T-cell (primary cell): Measurements from ENCODE around the gene CRABP2. TPM values are rescaled to one million over a fixed set of nuclear protein-coding genes. Genes with fewer than 3 reads are reported as not detected.

Source experiments
- ATAC-seq, 4 experiments: fragments of 200-7000 bp in 3 of 4; fragments of 150-1000 bp in 1 of 4; cut with Tn5 transposase; replicated peaks in 1 of 4; 1 replicate in 3 of 4; 2 replicates in 1 of 4; pipeline ENCODE4 v1.10.0; 2021; ENCODE audit warnings: moderate library complexity in 3 of 4, mild to moderate bottlenecking in 2 of 4, moderate number of reproducible peaks in 1 of 4
- CTCF ChIA-PET, 2 donors: fragments of 300-600 bp; sonication (Branson Sonifier 250); formaldehyde crosslinking; loops; one replicate each; lab custom pipeline; 2022; ENCODE audit warnings: antibody characterized with exemption in 2 of 2; lab: Charles Lee
- POLR2A ChIA-PET, 2 donors: fragments of 300-600 bp; sonication (Branson Sonifier 250); formaldehyde crosslinking; loops; one replicate each; lab custom pipeline; 2022; ENCODE audit warnings: antibody characterized with exemption in 2 of 2; lab: Charles Lee
- DNase-seq, 35 experiments: peaks; one replicate each; pipeline versions ENCODE4 v3.0.0 to v3.0.0-alpha.2; 2013 to 2023
- H3K27ac ChIP-seq: one replicate; pipeline ENCODE4 v1.5.1; 2013; ENCODE audit warnings: low read length
- H3K27me3 ChIP-seq, 2 experiments: replicated peaks in 1 of 2; 1 replicate in 1 of 2; 2 replicates in 1 of 2; pipeline versions ENCODE4 v1.6.1 to v1.7.0; 2013; ENCODE audit warnings: low read length in 1 of 2, mixed read lengths in 1 of 2; ENCODE audit not compliant: control insufficient read depth in 2 of 2, insufficient read depth in 2 of 2; ENCODE audit errors: extremely low read depth in 1 of 2
- H3K36me3 ChIP-seq, 2 donors: 1 replicate in 1 of 2; 2 replicates in 1 of 2; pipeline versions ENCODE4 v1.6.1 to v1.7.0; 2013; ENCODE audit warnings: low read length in 1 of 2; ENCODE audit not compliant: control insufficient read depth in 2 of 2, insufficient read depth in 1 of 2; ENCODE audit errors: extremely low read depth in 1 of 2
- H3K4me1 ChIP-seq, 2 experiments: 1 replicate in 1 of 2; 2 replicates in 1 of 2; pipeline versions ENCODE4 v1.6.1 to v1.7.0; 2013; ENCODE audit warnings: low read length in 2 of 2, mixed read lengths in 1 of 2; ENCODE audit not compliant: insufficient read depth in 2 of 2, control insufficient read depth in 1 of 2; ENCODE audit errors: extremely low read depth in 1 of 2
- H3K4me3 ChIP-seq, 2 donors: 1 replicate in 1 of 2; 2 replicates in 1 of 2; pipeline versions ENCODE4 v1.5.1 to v1.7.0; 2013; ENCODE audit warnings: mild to moderate bottlenecking in 2 of 2, low read length in 1 of 2, moderate library complexity in 1 of 2; ENCODE audit not compliant: control insufficient read depth in 1 of 2; ENCODE audit errors: extremely low read depth in 1 of 2
- H3K9me3 ChIP-seq: 2 replicates; pipeline ENCODE4 v1.7.0; 2013
- H3K27ac Mint-ChIP-seq, 2 donors: one replicate each; pipeline ENCODE4 v1.8.0; 2020 to 2021; ENCODE audit warnings: mild to moderate bottlenecking in 2 of 2, mixed read lengths in 2 of 2
- H3K27me3 Mint-ChIP-seq, 2 donors: one replicate each; pipeline ENCODE4 v1.8.0; 2021 to 2022; ENCODE audit warnings: mixed read lengths in 2 of 2
- H3K36me3 Mint-ChIP-seq: one replicate; pipeline ENCODE4 v1.8.0; 2021; ENCODE audit warnings: mixed read lengths
- H3K4me1 Mint-ChIP-seq, 3 donors: one replicate each; pipeline ENCODE4 v1.8.0; 2020 to 2022; ENCODE audit warnings: mixed read lengths in 3 of 3, mild to moderate bottlenecking in 1 of 3
- H3K4me3 Mint-ChIP-seq, 3 donors: one replicate each; pipeline ENCODE4 v1.8.0; 2020 to 2022; ENCODE audit warnings: mild to moderate bottlenecking in 3 of 3, mixed read lengths in 3 of 3, moderate library complexity in 3 of 3
- H3K9me3 Mint-ChIP-seq, 3 donors: one replicate each; pipeline ENCODE4 v1.8.0; 2020 to 2022; ENCODE audit warnings: mixed read lengths in 3 of 3
- WGBS: methylation state at CpG from one replicate; pipeline ENCODE4 v1.1.5; 2013; ENCODE audit warnings: missing lambda C conversion rate; ENCODE audit not compliant: insufficient coverage; 5-methylcytosine and 5-hydroxymethylcytosine counted together
- total RNA-seq, 35 experiments: library from RNA in 6 of 35; stranded (reverse) in 6 of 35; fragments of 120-200 nt in 1 of 35; gene quantifications; one replicate each; pipeline versions ENCODE4 v1.2.1 to v1.2.4 and lab custom pipeline; 2013 to 2026

The CRABP2 gene
- total RNA-seq, 5 donors from 2014 or later (not counting 1 experiment from before 2014, with no cell fraction given), result 0.76 to 3.6 (median 1.6) TPM

DNA sequence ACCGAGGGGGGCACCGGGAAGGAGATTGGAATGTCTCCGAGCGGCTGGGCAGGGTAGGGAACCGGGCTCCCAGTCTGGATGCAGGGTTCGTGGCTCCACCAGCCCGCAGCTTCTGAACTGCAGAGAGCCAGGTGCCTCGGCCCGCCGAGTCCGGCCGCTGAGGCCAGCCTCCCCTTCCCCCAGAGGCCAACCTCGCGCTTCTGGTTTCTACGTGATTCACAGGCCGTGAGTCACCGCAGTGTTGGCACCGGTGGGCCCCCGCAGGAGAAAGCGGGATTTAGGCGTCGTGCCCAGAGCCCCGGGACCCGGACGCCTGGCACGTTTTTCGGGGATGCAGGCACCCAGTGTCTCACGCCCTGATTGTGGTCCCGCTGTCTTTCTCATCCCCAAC lies 458 bp downstream of the CRABP2 start:
- H3K4me3 Mint-ChIP-seq, result peak overlapping the region; percentile 67 to 91 (median 83)
- H3K36me3 Mint-ChIP-seq, result peaks cover under 1% of the 10 kb centered on the region
- DNase-seq (peak in 3 of 35 experiments; percentile 10 to 32 (median 22)), ATAC-seq (no peak)
- Histone ChIP-seq H3K36me3 (no peaks in the 10 kb centered on the region), H3K4me1 (peaks cover 16 to 42% of the 10 kb centered on the region in 2 experiments), H3K27ac (no peak overlapping the region), H3K9me3 (no peaks in the 10 kb centered on the region), H3K4me3 (peak overlapping the region; percentile 35 to 61), H3K27me3 (peaks cover 7 to 59% of the 10 kb centered on the region in 2 experiments)
- peaks cover 21 to 32% (median 30%) of the 10 kb centered on the region in 3 donors for H3K4me1 Mint-ChIP-seq
- WGBS, result 9% methylated on average over 28 of the region's 29 CpGs
- POLR2A ChIA-PET, result no interaction called here
- CTCF ChIA-PET, result interaction anchor here (1.5 to 2.6 kb wide), 3 partner anchors 15 to 155 kb away, joined by 3 to 22 read pairs (median 11); no protein-coding TSS in a partner anchor
- H3K9me3 Mint-ChIP-seq, result no peaks in the 10 kb centered on the region
- no peak overlapping the region for H3K27ac Mint-ChIP-seq
- peaks cover 7 to 32% of the 10 kb centered on the region in 2 donors for H3K27me3 Mint-ChIP-seq

DNA sequence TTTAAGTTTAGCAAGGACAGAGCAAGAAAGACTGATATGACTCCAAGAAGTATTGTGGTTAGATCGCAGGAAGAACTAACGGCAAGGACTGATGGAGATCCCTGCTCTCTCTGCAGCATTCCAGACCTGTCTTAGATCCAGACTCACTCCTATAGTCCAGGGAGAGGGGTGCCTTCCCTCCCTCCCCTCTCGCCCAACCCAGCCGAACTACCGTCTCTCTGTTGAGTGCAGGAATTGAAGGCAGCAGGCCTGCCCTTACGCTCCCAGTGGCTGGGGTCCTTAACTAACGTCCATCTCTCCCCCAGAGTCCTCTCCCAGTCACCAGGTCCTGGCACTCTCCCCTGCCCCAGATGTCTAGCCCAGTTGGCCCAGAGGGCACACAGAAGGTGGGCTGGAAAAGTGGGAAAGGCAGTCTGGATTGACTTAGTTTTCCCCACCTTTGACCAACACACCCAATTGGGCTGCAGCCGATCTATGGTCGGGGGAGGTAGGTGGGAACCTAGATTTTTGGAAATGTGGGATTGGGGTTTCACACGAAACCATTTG lies 1.1 kb downstream of the CRABP2 start:
- no peaks in the 10 kb centered on the region for H3K9me3 ChIP-seq
- Mint-ChIP-seq H3K27ac (peak overlapping the region in 1 of 2 donors; percentile 27), H3K9me3 (no peaks in the 10 kb centered on the region), H3K4me3 (peak overlapping the region; percentile 29 to 91 (median 50)), H3K36me3 (peaks cover 5% of the 10 kb centered on the region), H3K27me3 (peaks cover 7 to 34% of the 10 kb centered on the region in 2 donors), H3K4me1 (peaks cover 21 to 32% (median 30%) of the 10 kb centered on the region in 3 donors)
- no peak overlapping the region for H3K4me3 ChIP-seq
- DNase-seq (no peak), ATAC-seq (no peak)
- CTCF ChIA-PET, result no interaction called here
- no peak overlapping the region for H3K27ac ChIP-seq
- no peaks in the 10 kb centered on the region for H3K36me3 ChIP-seq
- WGBS, result 80% methylated on average over 1 of the region's 10 CpGs
- POLR2A ChIA-PET, result no interaction called here
- H3K27me3 ChIP-seq, result peaks cover 7 to 64% of the 10 kb centered on the region in 2 experiments
- H3K4me1 ChIP-seq, result peaks cover 16 to 42% of the 10 kb centered on the region in 2 experiments

DNA sequence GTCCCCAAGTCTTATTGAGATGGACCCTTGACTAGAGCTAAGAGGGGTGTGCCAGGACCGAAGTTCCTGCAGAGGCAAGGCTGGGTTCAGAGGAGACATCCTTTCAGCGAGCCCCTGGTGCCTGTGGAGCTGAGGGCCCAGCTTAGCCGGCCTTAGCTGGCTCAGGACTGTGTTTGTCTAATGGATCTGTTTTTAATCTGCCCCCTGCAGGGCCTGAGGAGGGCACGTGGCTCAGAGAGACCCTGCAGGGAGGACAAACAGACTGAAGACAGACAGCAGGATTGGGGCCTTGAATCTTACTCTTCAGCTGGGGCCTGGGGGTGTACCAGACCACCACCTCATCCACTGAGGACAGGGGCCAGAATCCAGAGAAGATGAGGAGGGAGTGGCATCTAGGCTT lies 1.6 kb downstream of the CRABP2 start:
- Mint-ChIP-seq H3K4me3 (peak overlapping the region; percentile 29 to 91 (median 50)), H3K36me3 (peaks cover 5% of the 10 kb centered on the region), H3K27me3 (peaks cover 11 to 38% of the 10 kb centered on the region in 2 donors), H3K4me1 (peaks cover 21 to 32% (median 30%) of the 10 kb centered on the region in 3 donors), H3K9me3 (no peaks in the 10 kb centered on the region), H3K27ac (no peak overlapping the region)
- POLR2A ChIA-PET, result no interaction called here
- WGBS, result 76% methylated on average over 4 of the region's 4 CpGs
- Histone ChIP-seq H3K27me3 (peaks cover 7 to 69% of the 10 kb centered on the region in 2 experiments), H3K4me3 (no peak overlapping the region), H3K36me3 (no peaks in the 10 kb centered on the region), H3K9me3 (no peaks in the 10 kb centered on the region), H3K27ac (no peak overlapping the region), H3K4me1 (peaks cover 16 to 42% of the 10 kb centered on the region in 2 experiments)
- CTCF ChIA-PET, result interaction anchor here in 1 of 2 donors (1.0 kb wide), 1 partner anchor 43 kb away, joined by 10 read pairs; no protein-coding TSS in a partner anchor
- no peak for ATAC-seq
- no peak for DNase-seq

DNA sequence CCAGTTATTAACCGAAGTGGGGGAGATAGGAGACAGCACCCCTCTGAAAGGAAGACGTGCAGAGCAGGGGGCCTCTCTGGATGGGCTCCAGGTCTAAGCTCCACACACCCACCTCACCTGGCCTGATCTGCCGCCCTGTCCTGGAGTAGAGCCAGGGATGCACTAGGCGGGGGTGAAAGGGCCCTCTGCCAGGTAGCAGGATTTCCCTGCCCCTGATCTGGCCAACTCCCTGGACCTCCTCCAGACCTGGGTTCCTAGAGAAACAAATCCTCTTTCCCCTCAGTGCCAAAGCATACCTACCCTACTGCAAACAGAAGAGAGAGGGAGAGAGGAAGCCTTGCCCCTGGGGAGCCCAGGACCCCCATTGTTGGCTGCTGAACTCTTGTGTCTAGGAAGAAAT lies 2.0 kb downstream of the CRABP2 start:
- Histone ChIP-seq H3K4me3 (no peak overlapping the region), H3K4me1 (peaks cover 16 to 42% of the 10 kb centered on the region in 2 experiments), H3K9me3 (no peaks in the 10 kb centered on the region), H3K36me3 (no peaks in the 10 kb centered on the region), H3K27me3 (peaks cover 7 to 72% of the 10 kb centered on the region in 2 experiments), H3K27ac (no peak overlapping the region)
- H3K27me3 Mint-ChIP-seq, result peaks cover 15 to 39% of the 10 kb centered on the region in 2 donors
- ATAC-seq (no peak), DNase-seq (no peak)
- 84% methylated on average over 2 of the region's 4 CpGs for WGBS
- peaks cover 21 to 32% (median 30%) of the 10 kb centered on the region in 3 donors for H3K4me1 Mint-ChIP-seq
- no peak overlapping the region for H3K4me3 Mint-ChIP-seq
- no peak overlapping the region for H3K27ac Mint-ChIP-seq
- peaks cover 5% of the 10 kb centered on the region for H3K36me3 Mint-ChIP-seq
- ChIA-PET CTCF (interaction anchor here (0.5 to 1.1 kb wide), 6 partner anchors 10 to 1259 kb away, joined by 3 to 10 read pairs (median 4); no protein-coding TSS in a partner anchor), POLR2A (no interaction called here)
- H3K9me3 Mint-ChIP-seq, result no peaks in the 10 kb centered on the region

DNA sequence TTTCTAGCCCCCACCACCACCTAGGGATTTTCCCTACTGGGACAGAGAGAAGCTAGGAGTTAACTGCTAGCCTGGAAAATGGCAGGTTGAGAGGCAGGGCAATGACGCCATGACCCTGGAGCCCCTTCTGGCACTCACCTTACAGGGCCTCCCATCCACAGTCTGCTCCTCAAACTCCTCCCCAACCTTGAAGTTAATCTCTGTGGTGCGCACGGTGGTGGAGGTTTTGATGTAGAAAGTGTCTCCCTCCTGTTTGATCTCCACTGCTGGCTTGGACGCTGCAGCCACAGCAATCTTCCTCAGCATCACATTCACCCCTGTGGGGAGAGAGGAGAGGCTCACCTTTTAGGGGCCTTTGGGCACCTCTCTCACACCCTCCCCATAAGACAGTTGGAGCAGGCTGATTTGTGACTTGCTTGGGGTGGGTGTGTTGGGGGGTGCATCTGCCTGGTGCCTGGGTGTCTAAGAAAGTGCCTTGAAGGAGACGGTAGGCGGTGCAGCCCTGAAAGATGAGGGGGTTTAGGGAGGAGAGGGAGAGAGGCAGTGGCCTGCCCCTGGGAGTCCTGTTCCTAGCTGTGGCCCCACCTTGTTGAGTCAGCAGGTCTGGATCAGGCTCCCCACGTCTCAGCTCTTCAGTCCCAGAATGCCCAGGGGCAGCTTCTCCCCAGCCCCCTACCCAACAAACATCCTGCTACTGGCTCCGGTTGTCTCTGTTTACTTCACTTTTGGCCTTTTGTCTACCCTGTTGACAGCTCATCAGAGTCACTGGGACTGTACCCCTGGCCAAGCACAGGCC lies 4.4 kb downstream of the CRABP2 start:
- H3K4me1 Mint-ChIP-seq, result peaks cover 10 to 18% (median 15%) of the 10 kb centered on the region in 3 donors
- peak in 1 of 35 experiments; percentile 18 for DNase-seq
- CTCF ChIA-PET, result interaction anchor here (0.7 to 0.9 kb wide), 2 partner anchors 77 to 1431 kb away, joined by 3 to 6 read pairs; no protein-coding TSS in a partner anchor
- H3K27ac Mint-ChIP-seq, result no peak overlapping the region
- ATAC-seq, result peak in 1 of 4 experiments; percentile 64
- Histone ChIP-seq H3K27ac (no peak overlapping the region), H3K4me1 (peaks cover 6 to 23% of the 10 kb centered on the region in 2 experiments), H3K27me3 (peaks cover 7 to 88% of the 10 kb centered on the region in 2 experiments), H3K36me3 (no peaks in the 10 kb centered on the region), H3K4me3 (no peak overlapping the region), H3K9me3 (no peaks in the 10 kb centered on the region)
- peaks cover 30 to 57% of the 10 kb centered on the region in 2 donors for H3K27me3 Mint-ChIP-seq
- no peak overlapping the region for H3K4me3 Mint-ChIP-seq
- H3K9me3 Mint-ChIP-seq, result no peaks in the 10 kb centered on the region
- WGBS, result 67% methylated on average over 4 of the region's 8 CpGs
- peaks cover 5% of the 10 kb centered on the region for H3K36me3 Mint-ChIP-seq
- POLR2A ChIA-PET, result no interaction called here

DNA sequence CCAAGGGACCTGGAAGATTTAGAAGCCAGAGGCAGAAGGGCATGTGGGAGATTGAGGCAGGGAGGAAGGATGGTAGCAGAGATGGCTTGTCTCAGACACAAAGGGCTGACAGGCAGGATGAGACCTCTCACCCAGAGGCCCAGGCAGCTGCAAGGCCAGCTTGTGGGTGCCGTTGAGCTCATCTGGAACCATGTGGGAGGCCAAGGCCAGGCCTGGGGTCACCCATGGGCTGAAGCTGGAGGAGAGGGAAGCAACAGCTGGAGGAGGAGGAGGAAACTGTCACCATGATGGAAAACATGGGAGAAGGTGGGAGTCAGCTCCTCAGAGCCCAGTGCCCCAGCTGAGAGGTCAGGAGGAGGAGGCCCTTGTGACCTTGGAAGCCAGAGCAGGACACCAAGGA lies 6.4 kb downstream of the CRABP2 start:
- no peak overlapping the region for H3K27ac Mint-ChIP-seq
- Histone ChIP-seq H3K4me1 (peaks cover 2 to 6% of the 10 kb centered on the region in 2 experiments), H3K9me3 (no peaks in the 10 kb centered on the region), H3K36me3 (no peaks in the 10 kb centered on the region), H3K27ac (no peak overlapping the region), H3K4me3 (no peak overlapping the region), H3K27me3 (peaks cover under 1 to 85% of the 10 kb centered on the region in 2 experiments)
- peak overlapping the region in 1 of 3 donors; percentile 13 for H3K4me3 Mint-ChIP-seq
- ChIA-PET POLR2A (no interaction called here), CTCF (interaction anchor here in 1 of 2 donors (0.5 kb wide), 1 partner anchor 102 kb away, joined by 3 read pairs; no protein-coding TSS in a partner anchor)
- no peak for DNase-seq
- H3K9me3 Mint-ChIP-seq, result no peaks in the 10 kb centered on the region
- H3K4me1 Mint-ChIP-seq, result peaks cover under 1 to 3% (median 2%) of the 10 kb centered on the region in 3 donors
- peaks cover 5% of the 10 kb centered on the region for H3K36me3 Mint-ChIP-seq
- no peak for ATAC-seq
- H3K27me3 Mint-ChIP-seq, result peaks cover 31 to 57% of the 10 kb centered on the region in 2 donors
- 93% methylated on average over 1 of the region's 1 CpG for WGBS
